Psoas muscle (tissue), 8 donors: ENCODE measurements around the gene LATS2. TPM values are rescaled to one million over a fixed set of nuclear protein-coding genes. Genes with fewer than 3 reads are reported as not detected.

Experiments
- ATAC-seq, 4 donors: fragments of 200-7000 bp; cut with Tn5 transposase; one replicate each; pipeline ENCODE4 v1.9.1; 2020; ENCODE audit warnings: moderate library complexity in 3 of 4, mild to moderate bottlenecking in 2 of 4
- DNase-seq, 2 donors: peaks; one replicate each; pipeline ENCODE4 v3.0.0-alpha.2; 2020
- H3K27ac ChIP-seq: fragments of 200-600 bp; one replicate; pipeline ENCODE4 v1.8.0; 2022
- H3K27me3 ChIP-seq, 3 donors: fragments of 200-600 bp in 1 of 3; one replicate each; pipeline versions ENCODE4 v1.6.1 to v1.8.0; 2013 to 2022; ENCODE audit warnings: low read length in 2 of 3, mild to moderate bottlenecking in 2 of 3, moderate library complexity in 1 of 3; ENCODE audit not compliant: insufficient read depth in 3 of 3
- H3K36me3 ChIP-seq, 2 donors: fragments of 200-600 bp in 1 of 2; one replicate each; pipeline versions ENCODE4 v1.6.1 to v1.8.0; 2013 to 2022; ENCODE audit warnings: low read depth in 1 of 2, mild to moderate bottlenecking in 1 of 2, moderate library complexity in 1 of 2; ENCODE audit not compliant: insufficient read depth in 1 of 2
- H3K4me1 ChIP-seq: fragments of 200-600 bp; one replicate; pipeline ENCODE4 v1.8.0; 2022
- H3K4me3 ChIP-seq: fragments of 200-600 bp; one replicate; pipeline ENCODE4 v1.8.0; 2022; ENCODE audit warnings: mild to moderate bottlenecking
- H3K9me3 ChIP-seq: fragments of 200-600 bp; one replicate; pipeline ENCODE4 v1.8.0; 2022
- CTCF ChIP-seq: fragments of 200-600 bp; IDR thresholded peaks from one replicate; pipeline ENCODE4 v1.8.0; 2022; ENCODE audit warnings: antibody characterized with exemption
- WGBS, 3 donors: extraction: QIAGEN DNeasy Blood & Tissue Kit; methylation state at CpG; one replicate each; pipeline versions ENCODE4 v1.1.6 to v1.1.7; 2013; 5-methylcytosine and 5-hydroxymethylcytosine counted together
- intact Hi-C, 2 donors: fragments of 100-400 bp; cut with DNase I; formaldehyde crosslinking; loops; one replicate each; pipeline versions ENCODE4 v1.11.0 to v1.14.2; 2022
- polyA plus RNA-seq, 3 donors: library from polyadenylated mRNA; stranded (reverse); fragments of 200-250 nt; gene quantifications; one replicate each; pipeline ENCODE4 v1.2.3, GENCODE V29; 2013
- total RNA-seq, 4 donors: library from RNA; stranded (reverse); fragmentation: NEBNext Ultra II Directional in 2 of 4; extraction: Animal tissue kit (Norgen Biotek cat#: 25700) in 2 of 4; gene quantifications; one replicate each; pipeline versions ENCODE4 v1.2.1 to v1.2.4, GENCODE V29; 2021 to 2023
- donor health status: healthy with polysubstance abuse.
- donor health status: DM: no; HTN: no; CAD: no; lungs with moderate emphysema.
- donor health status: Bipolar disorder and iron deficiency.
- donor health status: healthy.
- donor health status: DM: yes; HTN: yes; CAD: no.
- donor health status: DM: no; HTN: no; CAD: no.
- donor health status: DM: no; HTN: no; CAD: no.
- donor health status: DM: yes; HTN: yes; CAD: no.

LATS2 gene
- total and polyA plus RNA-seq, 7 donors = 6.0 to 27.4 (median 23.7) TPM

GRCh38 chr13:20981370-20982095 lies 79.9 kb downstream of the LATS2 start:
- intact Hi-C loops = no loop called here
- peaks cover 8 to 94% of the 10 kb centered on the region in 2 donors for H3K36me3 ChIP-seq
- 90% methylated on average over 18 of the region's 18 CpGs for WGBS, 3 donors
- no peak for ATAC-seq
- no peaks in the 10 kb centered on the region for H3K4me1 ChIP-seq
- no peak overlapping the region for H3K27ac ChIP-seq
- H3K9me3 ChIP-seq = no peaks in the 10 kb centered on the region
- no peak for DNase-seq
- H3K4me3 ChIP-seq = no peak overlapping the region
- H3K27me3 ChIP-seq = no peaks in the 10 kb centered on the region
- no peak for TF ChIP-seq CTCF

GRCh38 chr13:20980899-20981298 lies 80.5 kb downstream of the LATS2 start:
- Histone ChIP-seq H3K4me3 (no peak overlapping the region), H3K4me1 (no peaks in the 10 kb centered on the region), H3K36me3 (peaks cover 8 to 94% of the 10 kb centered on the region in 2 donors), H3K27ac (no peak overlapping the region), H3K27me3 (no peaks in the 10 kb centered on the region), H3K9me3 (no peaks in the 10 kb centered on the region)
- TF ChIP-seq CTCF = no peak
- intact Hi-C loops = no loop called here
- no peak for DNase-seq
- peak in 1 of 4 donors; percentile 33 for ATAC-seq
- 88 to 94% (median 92%) methylated on average over 4 of the region's 4 CpGs for WGBS, 3 donors

GRCh38 chr13:20980430-20980829 lies 81.0 kb downstream of the LATS2 start:
- intact Hi-C loops = no loop called here
- no peak for TF ChIP-seq CTCF
- Histone ChIP-seq H3K27ac (no peak overlapping the region), H3K4me3 (no peak overlapping the region), H3K4me1 (no peaks in the 10 kb centered on the region), H3K27me3 (no peaks in the 10 kb centered on the region), H3K9me3 (no peaks in the 10 kb centered on the region), H3K36me3 (peaks cover 8 to 94% of the 10 kb centered on the region in 2 donors)
- ATAC-seq (no peak), DNase-seq (no peak)
- WGBS, 3 donors = 74 to 80% (median 76%) methylated on average over 5 of the region's 5 CpGs

- TF ChIP-seq CTCF = no peak
- intact Hi-C loops = no loop called here
- no peak for ATAC-seq
- no peaks in the 10 kb centered on the region for H3K4me1 ChIP-seq
- H3K36me3 ChIP-seq = peaks cover 14 to 99% of the 10 kb centered on the region in 2 donors
- H3K4me3 ChIP-seq = no peak overlapping the region
- H3K9me3 ChIP-seq = no peaks in the 10 kb centered on the region
- H3K27ac ChIP-seq = no peak overlapping the region
- H3K27me3 ChIP-seq = no peaks in the 10 kb centered on the region
- DNase-seq = no peak
- WGBS, 3 donors = 89 to 96% (median 94%) methylated on average over 2 of the region's 2 CpGs
Observed at GRCh38 chr13:20977394-20977793, 84.0 kb downstream of the LATS2 start.
